SK-N-SH (cell line): Measurements from ENCODE around the gene PFDN5.

Experiments
- CHD2 ChIP-seq: fragments of 150-350 bp; IDR thresholded peaks from 2 replicates; pipeline ENCODE4 v1.6.1; 2018; ENCODE audit warnings: low read length; ENCODE audit not compliant: partially characterized antibody
- CTCF ChIP-seq: fragments of 200-600 bp; sonication (generic); IDR thresholded peaks from 2 replicates; pipeline ENCODE4 v1.6.1; 2017; ENCODE audit warnings: antibody characterized with exemption, mild to moderate bottlenecking, moderate library complexity
- EP300 ChIP-seq, 2 experiments: IDR thresholded peaks; 2 replicates each; pipeline versions ENCODE4 v1.4.0 to v1.6.1; 2012; ENCODE audit warnings: borderline replicate concordance in 1 of 2, low read depth in 1 of 2, low read length in 1 of 2
- EZH2phosphoT487 ChIP-seq: fragments of 200-600 bp; sonication (generic); IDR thresholded peaks from 2 replicates; pipeline ENCODE4 v1.6.1; 2017; ENCODE audit warnings: low read depth, mixed run types, mild to moderate bottlenecking, antibody characterized with exemption, moderate library complexity, borderline replicate concordance
- FOXJ3 ChIP-seq: sonication (generic); formaldehyde crosslinking; IDR thresholded peaks from 2 replicates; pipeline ENCODE4 v1.5.1; 2020; ENCODE audit warnings: mild to moderate bottlenecking, missing genetic modification reagents
- GATA2 ChIP-seq: sonication (generic); formaldehyde crosslinking; IDR thresholded peaks from 2 replicates; pipeline ENCODE4 v1.5.0; 2020; ENCODE audit warnings: mild to moderate bottlenecking, missing genetic modification reagents
- POLR2AphosphoS5 ChIP-seq: IDR thresholded peaks from 2 replicates; pipeline ENCODE4 v1.6.1; 2012; ENCODE audit warnings: low read depth, low read length
- RAD21 ChIP-seq: IDR thresholded peaks from 2 replicates; pipeline ENCODE4 v1.6.1; 2012; ENCODE audit warnings: mild to moderate bottlenecking, low read length
- SIN3A ChIP-seq: IDR thresholded peaks from 2 replicates; pipeline ENCODE4 v1.6.1; 2012; ENCODE audit warnings: low read depth, mild to moderate bottlenecking, low read length, moderate library complexity, borderline replicate concordance
- SMC3 ChIP-seq: IDR thresholded peaks from 2 replicates; pipeline ENCODE4 v1.6.1; 2012; ENCODE audit warnings: low read depth, low read length, improper control_type of control experiment
- TEAD4 ChIP-seq: IDR thresholded peaks from 2 replicates; pipeline ENCODE4 v1.4.0; 2012; ENCODE audit warnings: mild to moderate bottlenecking, borderline replicate concordance; ENCODE audit not compliant: insufficient read depth
- TF ChIP-seq, protein P1 (sequence below): IDR thresholded peaks from 2 replicates; pipeline ENCODE4 v1.4.0; 2012; ENCODE audit warnings: low read depth
- TF ChIP-seq, protein P2 (sequence below): IDR thresholded peaks from 2 replicates; pipeline ENCODE4; 2012
- TF ChIP-seq, protein P3 (sequence below): fragments of 150-350 bp; IDR thresholded peaks from 2 replicates; pipeline ENCODE4 v1.6.1; 2017; ENCODE audit warnings: antibody characterized with exemption, low read length, low read depth, borderline replicate concordance

- no peak for TF ChIP-seq CTCF
- TF ChIP-seq POLR2AphosphoS5 = no peak
- TF ChIP-seq CHD2 = no peak
- TF ChIP-seq EZH2phosphoT487 = no peak
- TF ChIP-seq RAD21 = no peak
- TF ChIP-seq EP300 (IDR thresholded peaks at IDR 0.05; ENCODE audit: borderline replicate concordance in 1 of 2, low read depth in 1 of 2, low read length in 1 of 2) = no peak
- no peak for TF ChIP-seq FOXJ3 (CRISPR knock-in tag)
- TF ChIP-seq SMC3 = no peak
- TF ChIP-seq, protein P1, sequence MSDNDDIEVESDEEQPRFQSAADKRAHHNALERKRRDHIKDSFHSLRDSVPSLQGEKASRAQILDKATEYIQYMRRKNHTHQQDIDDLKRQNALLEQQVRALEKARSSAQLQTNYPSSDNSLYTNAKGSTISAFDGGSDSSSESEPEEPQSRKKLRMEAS = no peak
- TF ChIP-seq, protein P2, sequence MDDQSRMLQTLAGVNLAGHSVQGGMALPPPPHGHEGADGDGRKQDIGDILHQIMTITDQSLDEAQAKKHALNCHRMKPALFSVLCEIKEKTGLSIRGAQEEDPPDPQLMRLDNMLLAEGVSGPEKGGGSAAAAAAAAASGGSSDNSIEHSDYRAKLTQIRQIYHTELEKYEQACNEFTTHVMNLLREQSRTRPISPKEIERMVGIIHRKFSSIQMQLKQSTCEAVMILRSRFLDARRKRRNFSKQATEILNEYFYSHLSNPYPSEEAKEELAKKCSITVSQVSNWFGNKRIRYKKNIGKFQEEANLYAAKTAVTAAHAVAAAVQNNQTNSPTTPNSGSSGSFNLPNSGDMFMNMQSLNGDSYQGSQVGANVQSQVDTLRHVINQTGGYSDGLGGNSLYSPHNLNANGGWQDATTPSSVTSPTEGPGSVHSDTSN = no peak
- TF ChIP-seq GATA2 = no peak
- TF ChIP-seq TEAD4 = no peak
- TF ChIP-seq, protein P3, sequence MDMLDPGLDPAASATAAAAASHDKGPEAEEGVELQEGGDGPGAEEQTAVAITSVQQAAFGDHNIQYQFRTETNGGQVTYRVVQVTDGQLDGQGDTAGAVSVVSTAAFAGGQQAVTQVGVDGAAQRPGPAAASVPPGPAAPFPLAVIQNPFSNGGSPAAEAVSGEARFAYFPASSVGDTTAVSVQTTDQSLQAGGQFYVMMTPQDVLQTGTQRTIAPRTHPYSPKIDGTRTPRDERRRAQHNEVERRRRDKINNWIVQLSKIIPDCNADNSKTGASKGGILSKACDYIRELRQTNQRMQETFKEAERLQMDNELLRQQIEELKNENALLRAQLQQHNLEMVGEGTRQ = no peak
- TF ChIP-seq SIN3A = no peak
Observed at GRCh38 chr12:53295891-53296219, 513 bp downstream of the PFDN5 start.
